Measurements from ENCODE around the gene VPREB3. TPM values are rescaled to one million over a fixed set of nuclear protein-coding genes. Genes with fewer than 3 reads are reported as not detected.

VPREB3 gene
- total RNA-seq, 1 donor from 2014 or later: 0.92 TPM

- no peaks in the 10 kb centered on the region for H3K27me3 Mint-ChIP-seq
- DNase-seq (ENCODE audit: extremely low spot score, unreplicated experiment): no peak
- H3K4me1 Mint-ChIP-seq (ENCODE audit: unreplicated experiment): peaks cover 4% of the 10 kb centered on the region
- no peak overlapping the region for H3K27ac Mint-ChIP-seq
- H3K36me3 Mint-ChIP-seq: no peaks in the 10 kb centered on the region
- peak overlapping the region; percentile 66 for H3K4me3 Mint-ChIP-seq
- no peaks in the 10 kb centered on the region for H3K9me3 Mint-ChIP-seq
- TF ChIP-seq CTCF (conservative IDR thresholded peaks at IDR 0.05): no peak
These were observed 11.0 kb upstream of the VPREB3 start for GRCh38 chr22:23764899-23765881.

GRCh38 chr22:23763954-23764353 lies 9.7 kb upstream of the VPREB3 start:
- H3K4me1 Mint-ChIP-seq (ENCODE audit: unreplicated experiment): peaks cover 4% of the 10 kb centered on the region
- H3K27ac Mint-ChIP-seq: no peak overlapping the region
- no peak for DNase-seq (ENCODE audit: extremely low spot score, unreplicated experiment)
- TF ChIP-seq CTCF (conservative IDR thresholded peaks at IDR 0.05): no peak
- no peaks in the 10 kb centered on the region for H3K9me3 Mint-ChIP-seq
- H3K27me3 Mint-ChIP-seq: no peaks in the 10 kb centered on the region
- no peaks in the 10 kb centered on the region for H3K36me3 Mint-ChIP-seq
- peak overlapping the region; percentile 47 for H3K4me3 Mint-ChIP-seq

DNA sequence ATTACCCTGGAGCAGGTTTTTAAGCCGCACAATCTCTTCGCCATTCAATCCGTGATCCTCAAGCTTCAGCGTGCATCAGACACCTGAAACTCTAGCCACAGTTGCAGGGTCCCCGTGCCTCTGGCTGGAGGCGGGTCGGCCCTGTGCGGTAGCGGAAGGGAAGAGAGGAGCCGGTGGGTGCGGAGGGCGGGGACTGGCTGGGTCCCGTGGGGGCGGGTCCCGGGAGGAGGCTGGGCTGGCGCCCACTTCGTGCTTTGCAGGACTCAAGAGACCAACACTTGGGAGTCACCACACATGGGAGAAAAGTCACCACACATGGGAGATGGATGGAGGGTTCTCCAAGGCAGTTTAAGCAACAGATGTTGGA lies 9.3 kb upstream of the VPREB3 start:
- no peaks in the 10 kb centered on the region for H3K9me3 Mint-ChIP-seq
- H3K27me3 Mint-ChIP-seq: no peaks in the 10 kb centered on the region
- no peak for DNase-seq (ENCODE audit: extremely low spot score, unreplicated experiment)
- no peak for TF ChIP-seq CTCF (conservative IDR thresholded peaks at IDR 0.05)
- no peaks in the 10 kb centered on the region for H3K36me3 Mint-ChIP-seq
- no peak overlapping the region for H3K27ac Mint-ChIP-seq
- H3K4me1 Mint-ChIP-seq (ENCODE audit: unreplicated experiment): peaks cover 4% of the 10 kb centered on the region
- H3K4me3 Mint-ChIP-seq: peak overlapping the region; percentile 47

GRCh38 chr22:23762842-23763578 lies 8.8 kb upstream of the VPREB3 start, which contains the start of gene C22orf15:
Gene C22orf15, plus strand, starts transcription at chr22:23762990. Its CDS starts 317 bp downstream, at chr22:23763307.
- Mint-ChIP-seq H3K27me3 (no peaks in the 10 kb centered on the region), H3K4me3 (peak within 1 kb of the TSS; percentile 47), H3K36me3 (no peaks in the 10 kb centered on the region), H3K27ac (no peak within 1 kb of the TSS), H3K4me1 (ENCODE audit: unreplicated experiment) (peaks cover 4% of the 10 kb centered on the region), H3K9me3 (no peaks in the 10 kb centered on the region)
- TF ChIP-seq CTCF (conservative IDR thresholded peaks at IDR 0.05): no peak
- no peak for DNase-seq (ENCODE audit: extremely low spot score, unreplicated experiment)

- no peak for TF ChIP-seq CTCF (conservative IDR thresholded peaks at IDR 0.05)
- no peak for DNase-seq (ENCODE audit: extremely low spot score, unreplicated experiment)
- Mint-ChIP-seq H3K27ac (no peak overlapping the region), H3K27me3 (no peaks in the 10 kb centered on the region), H3K4me1 (ENCODE audit: unreplicated experiment) (peaks cover 8% of the 10 kb centered on the region), H3K9me3 (no peaks in the 10 kb centered on the region), H3K36me3 (no peaks in the 10 kb centered on the region), H3K4me3 (no peak overlapping the region)
These were observed 5.8 kb upstream of the VPREB3 start for GRCh38 chr22:23760056-23760455.

Measured in type B pancreatic cell (in vitro differentiated cells).